ENCODE measurements around the gene SCO2.

The SCO2 gene

GRCh38 chr22:50488886-50489285, 36.5 kb downstream of the SCO2 start:
- Mint-ChIP-seq H3K9me3 (no peaks in the 10 kb centered on the region), H3K27ac (no peak overlapping the region), H3K36me3 (ENCODE audit: low read depth) (no peaks in the 10 kb centered on the region), H3K27me3 (no peaks in the 10 kb centered on the region), H3K4me1 (ENCODE audit: low read depth) (peaks cover 7% of the 10 kb centered on the region), H3K4me3 (no peak overlapping the region)

- H3K27me3 Mint-ChIP-seq: no peaks in the 10 kb centered on the region
- H3K27ac Mint-ChIP-seq: no peak overlapping the region
- no peaks in the 10 kb centered on the region for H3K36me3 Mint-ChIP-seq (ENCODE audit: low read depth)
- H3K4me3 Mint-ChIP-seq: no peak overlapping the region
- no peaks in the 10 kb centered on the region for H3K9me3 Mint-ChIP-seq
- peaks cover 7% of the 10 kb centered on the region for H3K4me1 Mint-ChIP-seq (ENCODE audit: low read depth)
Observed at GRCh38 chr22:50488006-50488677, 37.3 kb downstream of the SCO2 start.

- H3K9me3 Mint-ChIP-seq: no peaks in the 10 kb centered on the region
- no peaks in the 10 kb centered on the region for H3K36me3 Mint-ChIP-seq (ENCODE audit: low read depth)
- H3K4me3 Mint-ChIP-seq: no peak overlapping the region
- H3K27ac Mint-ChIP-seq: no peak overlapping the region
- peaks cover 7% of the 10 kb centered on the region for H3K4me1 Mint-ChIP-seq (ENCODE audit: low read depth)
- no peaks in the 10 kb centered on the region for H3K27me3 Mint-ChIP-seq
Observed at GRCh38 chr22:50487290-50488005, 38.0 kb downstream of the SCO2 start.

- H3K4me1 Mint-ChIP-seq (ENCODE audit: low read depth): peaks cover 7% of the 10 kb centered on the region
Observed at GRCh38 chr22:50486561-50487289, 38.7 kb downstream of the SCO2 start, which contains the start of gene MIOX. Gene MIOX (plus strand): TSS chr22:50486859. CDS start chr22:50486898, 39 bp downstream.

GRCh38 chr22:50485221-50486131, 39.9 kb downstream of the SCO2 start:
- Mint-ChIP-seq H3K27me3 (no peaks in the 10 kb centered on the region), H3K4me3 (no peak overlapping the region), H3K36me3 (ENCODE audit: low read depth) (no peaks in the 10 kb centered on the region), H3K27ac (no peak overlapping the region), H3K4me1 (ENCODE audit: low read depth) (no peaks in the 10 kb centered on the region), H3K9me3 (no peaks in the 10 kb centered on the region)

More at GRCh38 chr22:50486561-50487289, 38.7 kb downstream of the SCO2 start, which contains the start of gene MIOX:
- Mint-ChIP-seq H3K27ac (no peak within 1 kb of the TSS), H3K27me3 (no peaks in the 10 kb centered on the region), H3K36me3 (ENCODE audit: low read depth) (no peaks in the 10 kb centered on the region), H3K4me3 (no peak within 1 kb of the TSS), H3K9me3 (no peaks in the 10 kb centered on the region)

GRCh38 chr22:50483977-50484853, 41.2 kb downstream of the SCO2 start:
- Mint-ChIP-seq H3K27ac (no peak overlapping the region), H3K4me3 (no peak overlapping the region)

GRCh38 chr22:50483556-50483955, 41.8 kb downstream of the SCO2 start:
- Mint-ChIP-seq H3K27me3 (peaks cover 10% of the 10 kb centered on the region), H3K4me3 (no peak overlapping the region), H3K4me1 (ENCODE audit: low read depth) (peaks cover 4% of the 10 kb centered on the region), H3K36me3 (ENCODE audit: low read depth) (no peaks in the 10 kb centered on the region), H3K27ac (no peak overlapping the region), H3K9me3 (no peaks in the 10 kb centered on the region)

More at GRCh38 chr22:50483977-50484853, 41.2 kb downstream of the SCO2 start:
- Mint-ChIP-seq H3K36me3 (ENCODE audit: low read depth) (no peaks in the 10 kb centered on the region), H3K4me1 (ENCODE audit: low read depth) (peaks cover 4% of the 10 kb centered on the region), H3K27me3 (peaks cover 10% of the 10 kb centered on the region), H3K9me3 (no peaks in the 10 kb centered on the region)

- peaks cover 4% of the 10 kb centered on the region for H3K4me1 Mint-ChIP-seq (ENCODE audit: low read depth)
- no peak overlapping the region for H3K4me3 Mint-ChIP-seq
- H3K27me3 Mint-ChIP-seq: peaks cover 10% of the 10 kb centered on the region
- no peak overlapping the region for H3K27ac Mint-ChIP-seq
- no peaks in the 10 kb centered on the region for H3K36me3 Mint-ChIP-seq (ENCODE audit: low read depth)
- H3K9me3 Mint-ChIP-seq: no peaks in the 10 kb centered on the region
Observed at GRCh38 chr22:50483106-50483505, 42.3 kb downstream of the SCO2 start.

GRCh38 chr22:50482107-50483074, 43.0 kb downstream of the SCO2 start:
- Mint-ChIP-seq H3K27ac (no peak overlapping the region), H3K4me3 (peak overlapping the region; percentile 77), H3K27me3 (peaks cover 10% of the 10 kb centered on the region)

GRCh38 chr22:50481440-50482106, 43.8 kb downstream of the SCO2 start, which contains the start of gene ADM2:
Gene ADM2 (plus strand): TSS chr22:50481543. CDS start chr22:50481848, 305 bp downstream.
- H3K4me1 Mint-ChIP-seq (ENCODE audit: low read depth): peaks cover 4% of the 10 kb centered on the region
- H3K36me3 Mint-ChIP-seq (ENCODE audit: low read depth): no peaks in the 10 kb centered on the region
- H3K4me3 Mint-ChIP-seq: peak within 1 kb of the TSS; percentile 77
- peaks cover 10% of the 10 kb centered on the region for H3K27me3 Mint-ChIP-seq
- peak within 1 kb of the TSS; percentile 45 for H3K27ac Mint-ChIP-seq
- no peaks in the 10 kb centered on the region for H3K9me3 Mint-ChIP-seq

More at GRCh38 chr22:50482107-50483074, 43.0 kb downstream of the SCO2 start:
- Mint-ChIP-seq H3K36me3 (ENCODE audit: low read depth) (no peaks in the 10 kb centered on the region), H3K9me3 (no peaks in the 10 kb centered on the region), H3K4me1 (ENCODE audit: low read depth) (peaks cover 4% of the 10 kb centered on the region)

- Mint-ChIP-seq H3K4me1 (ENCODE audit: low read depth) (peaks cover 4% of the 10 kb centered on the region), H3K36me3 (ENCODE audit: low read depth) (no peaks in the 10 kb centered on the region), H3K9me3 (no peaks in the 10 kb centered on the region), H3K27ac (no peak overlapping the region), H3K4me3 (peak overlapping the region; percentile 41), H3K27me3 (peaks cover 10% of the 10 kb centered on the region)
Observed at GRCh38 chr22:50481045-50481439, 44.4 kb downstream of the SCO2 start.

- H3K4me1 Mint-ChIP-seq (ENCODE audit: low read depth): peaks cover 4% of the 10 kb centered on the region
- H3K27ac Mint-ChIP-seq: peak overlapping the region; percentile 45
- peak overlapping the region; percentile 72 for H3K4me3 Mint-ChIP-seq
- H3K9me3 Mint-ChIP-seq: no peaks in the 10 kb centered on the region
- H3K27me3 Mint-ChIP-seq: peaks cover 10% of the 10 kb centered on the region
- H3K36me3 Mint-ChIP-seq (ENCODE audit: low read depth): no peaks in the 10 kb centered on the region
Observed at GRCh38 chr22:50479721-50480120, 45.7 kb downstream of the SCO2 start.
